AG10803 (cell line): ENCODE measurements around the gene FYB2.

Experiments
- DNase-seq: peaks from one replicate; pipeline ENCODE4 v3.0.0; 2010; ENCODE audit warnings: low read depth
- H3K4me3 ChIP-seq: 2 replicates; pipeline ENCODE4 v1.5.1; 2011; ENCODE audit warnings: mild to moderate bottlenecking, low read length, control low read depth
- CTCF ChIP-seq: conservative IDR thresholded peaks from 2 replicates; pipeline ENCODE4 v1.5.1; 2011; ENCODE audit warnings: mild to moderate bottlenecking, low read length, control low read depth, inconsistent platforms

FYB2 gene

GRCh38 chr1:56672579-56672978 is 146.6 kb downstream of the FYB2 start:
- no peak overlapping the region for H3K4me3 ChIP-seq
- no peak for TF ChIP-seq CTCF
- no peak for DNase-seq

- TF ChIP-seq CTCF = no peak
- H3K4me3 ChIP-seq = no peak overlapping the region
- DNase-seq = no peak
Measured at GRCh38 chr1:56671542-56671941, 147.7 kb downstream of the FYB2 start.

GRCh38 chr1:56671085-56671484 is 148.1 kb downstream of the FYB2 start:
- DNase-seq = no peak
- TF ChIP-seq CTCF = no peak
- no peak overlapping the region for H3K4me3 ChIP-seq

GRCh38 chr1:56670350-56670749 is 148.9 kb downstream of the FYB2 start:
- H3K4me3 ChIP-seq = no peak overlapping the region
- TF ChIP-seq CTCF = no peak
- no peak for DNase-seq
